Kidney (tissue), 14 donors: Measurements from ENCODE around the gene DNAJB1. TPM values are rescaled to one million over a fixed set of nuclear protein-coding genes. Genes with fewer than 3 reads are reported as not detected.

Experiments used
- DNase-seq, 5 donors: peaks; one replicate each; pipeline ENCODE4 v3.0.0-alpha.2; 2013 to 2020
- FAIRE-seq: peaks from 2 replicates; lab custom pipeline; 2012; peaks lifted over from hg19 to GRCh38; lab: Jason Lieb, UNC
- H3K27ac ChIP-seq, 2 donors: one replicate each; pipeline ENCODE4 v1.7.0; 2013; ENCODE audit warnings: low read depth in 2 of 2, low read length in 2 of 2, inconsistent platforms in 1 of 2
- H3K27me3 ChIP-seq: one replicate; pipeline ENCODE4 v1.7.1; 2013; ENCODE audit warnings: low read length, inconsistent platforms; ENCODE audit not compliant: control insufficient read depth, insufficient read depth
- H3K36me3 ChIP-seq, 3 donors: one replicate each; pipeline versions ENCODE4 v1.7.0 to v1.7.1; 2013; ENCODE audit warnings: low read length in 3 of 3, control low read depth in 1 of 3, inconsistent platforms in 1 of 3; ENCODE audit not compliant: insufficient read depth in 3 of 3, control insufficient read depth in 2 of 3
- H3K4me1 ChIP-seq, 3 donors: one replicate each; pipeline versions ENCODE4 v1.7.0 to v1.7.1; 2013; ENCODE audit warnings: low read length in 3 of 3, inconsistent platforms in 1 of 3, low read depth in 1 of 3; ENCODE audit not compliant: control insufficient read depth in 2 of 3, insufficient read depth in 2 of 3
- H3K4me3 ChIP-seq, 3 donors: one replicate each; pipeline versions ENCODE4 v1.7.0 to v1.8.1; 2013; ENCODE audit warnings: low read length in 3 of 3, control low read depth in 1 of 3, inconsistent platforms in 1 of 3
- H3K9ac ChIP-seq, 3 donors: one replicate each; pipeline versions ENCODE4 v1.7.0 to v1.7.1; 2013; ENCODE audit warnings: low read length in 3 of 3, control low read depth in 1 of 3, inconsistent platforms in 1 of 3
- H3K9me3 ChIP-seq, 3 donors: one replicate each; pipeline versions ENCODE4 v1.7.0 to v1.7.1; 2013; ENCODE audit warnings: low read length in 3 of 3, control low read depth in 1 of 3, inconsistent platforms in 1 of 3; ENCODE audit not compliant: control insufficient read depth in 2 of 3, insufficient read depth in 1 of 3
- intact Hi-C: fragments of 100-400 bp; cut with DNase I; formaldehyde crosslinking; loops from one replicate; pipeline ENCODE4 v1.11.1; 2022
- polyA plus RNA-seq: library from polyadenylated mRNA; stranded (reverse); fragments of 350-450 nt; fragmentation: Illumina TruSeq; extraction: RNeasy Lipid Tissue Mini Kit (QIAGEN cat#74804); gene quantifications from one replicate; pipeline ENCODE4 v1.2.3, GENCODE V29; 2014; ENCODE audit warnings: low read depth, low replicate concordance; ENCODE audit not compliant: insufficient read depth
- total RNA-seq: library from RNA; stranded (reverse); fragmentation: NEBNext Ultra II Directional; extraction: Animal tissue kit (Norgen Biotek cat#: 25700); gene quantifications from one replicate; pipeline ENCODE4 v1.2.1, GENCODE V29; 2021
- TF ChIP-seq, protein P1 (sequence below): IDR thresholded peaks from 3 replicates; pipeline ENCODE4 v1.5.1; 2012; ENCODE audit warnings: mild to moderate bottlenecking, moderate library complexity, borderline replicate concordance; ENCODE audit not compliant: insufficient read depth; ENCODE audit errors: extremely low read depth
- donor health status: control.
- donor health status: control.
- donor health status: control.
- donor health status: control.
- donor health status: control.
- donor health status: DM: yes; HTN: yes; CAD: no.
- donor health status: Normal renal cell carcinoma (clear cell type).

DNAJB1 gene
- total and polyA plus RNA-seq, 2 donors from 2014 or later: 77.9 to 122 TPM

- Histone ChIP-seq H3K36me3 (peaks cover 0 to 2% (median 0%) of the 10 kb centered on the region in 3 donors), H3K4me1 (peaks cover 0 to 9% (median 7%) of the 10 kb centered on the region in 3 donors), H3K27me3 (no peaks in the 10 kb centered on the region), H3K9me3 (no peaks in the 10 kb centered on the region), H3K27ac (no peak overlapping the region), H3K9ac (no peak overlapping the region), H3K4me3 (no peak overlapping the region)
- TF ChIP-seq, protein P1, sequence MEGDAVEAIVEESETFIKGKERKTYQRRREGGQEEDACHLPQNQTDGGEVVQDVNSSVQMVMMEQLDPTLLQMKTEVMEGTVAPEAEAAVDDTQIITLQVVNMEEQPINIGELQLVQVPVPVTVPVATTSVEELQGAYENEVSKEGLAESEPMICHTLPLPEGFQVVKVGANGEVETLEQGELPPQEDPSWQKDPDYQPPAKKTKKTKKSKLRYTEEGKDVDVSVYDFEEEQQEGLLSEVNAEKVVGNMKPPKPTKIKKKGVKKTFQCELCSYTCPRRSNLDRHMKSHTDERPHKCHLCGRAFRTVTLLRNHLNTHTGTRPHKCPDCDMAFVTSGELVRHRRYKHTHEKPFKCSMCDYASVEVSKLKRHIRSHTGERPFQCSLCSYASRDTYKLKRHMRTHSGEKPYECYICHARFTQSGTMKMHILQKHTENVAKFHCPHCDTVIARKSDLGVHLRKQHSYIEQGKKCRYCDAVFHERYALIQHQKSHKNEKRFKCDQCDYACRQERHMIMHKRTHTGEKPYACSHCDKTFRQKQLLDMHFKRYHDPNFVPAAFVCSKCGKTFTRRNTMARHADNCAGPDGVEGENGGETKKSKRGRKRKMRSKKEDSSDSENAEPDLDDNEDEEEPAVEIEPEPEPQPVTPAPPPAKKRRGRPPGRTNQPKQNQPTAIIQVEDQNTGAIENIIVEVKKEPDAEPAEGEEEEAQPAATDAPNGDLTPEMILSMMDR: no peak
- FAIRE-seq (no peak), DNase-seq (peak; percentile 84 to 93 (median 87))
- intact Hi-C loops: no loop called here
Observed at GRCh38 chr19:14536926-14537692, 18.9 kb upstream of the DNAJB1 start.

DNA sequence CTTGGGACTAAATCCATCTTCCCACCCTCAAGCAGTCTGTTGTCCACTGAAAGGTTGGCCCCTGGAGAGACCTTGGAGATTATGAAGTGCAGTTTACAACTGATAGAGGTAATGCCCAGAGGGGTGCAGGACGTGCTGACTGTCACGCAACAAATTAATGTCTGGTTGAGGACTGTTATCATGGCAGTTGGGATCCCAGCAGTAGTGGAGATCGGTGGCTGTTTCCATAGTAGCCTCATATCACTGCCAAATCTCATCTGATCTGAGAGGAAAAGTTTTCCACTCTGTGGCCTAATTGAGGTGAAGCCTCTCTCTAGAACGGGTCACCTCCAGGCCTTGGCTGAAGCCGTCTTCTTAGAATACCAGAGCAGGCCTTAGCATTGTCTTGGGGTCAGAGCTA, 15.3 kb upstream of the DNAJB1 start:
- DNase-seq: no peak
- TF ChIP-seq, protein P1: no peak
- intact Hi-C loops: no loop called here
- Histone ChIP-seq H3K4me3 (no peak overlapping the region), H3K27me3 (no peaks in the 10 kb centered on the region), H3K4me1 (peaks cover 0 to 12% (median 7%) of the 10 kb centered on the region in 3 donors), H3K9me3 (no peaks in the 10 kb centered on the region), H3K36me3 (no peaks in the 10 kb centered on the region), H3K27ac (peak overlapping the region in 1 of 2 donors; percentile 48), H3K9ac (peak overlapping the region in 1 of 3 donors; percentile 51)
- FAIRE-seq: no peak

GRCh38 chr19:14530506-14530905, 12.3 kb upstream of the DNAJB1 start:
- no peak for FAIRE-seq

More at GRCh38 chr19:14530506-14530905, 12.3 kb upstream of the DNAJB1 start:
- H3K9me3 ChIP-seq: no peaks in the 10 kb centered on the region
- no peak for DNase-seq
- TF ChIP-seq, protein P1: no peak
- H3K4me1 ChIP-seq: peaks cover 0 to 12% (median 0%) of the 10 kb centered on the region in 3 donors
- no peaks in the 10 kb centered on the region for H3K27me3 ChIP-seq
- H3K27ac ChIP-seq: no peak overlapping the region
- H3K9ac ChIP-seq: peak overlapping the region in 2 of 3 donors; percentile 89 to 99
- intact Hi-C loops: no loop called here
- H3K4me3 ChIP-seq: peak overlapping the region in 2 of 3 donors; percentile 97 to 98
- no peaks in the 10 kb centered on the region for H3K36me3 ChIP-seq
